Thymus (tissue), 11 donors: ENCODE results near the gene NLRX1. TPM values are rescaled to one million over a fixed set of nuclear protein-coding genes. Genes with fewer than 3 reads are reported as not detected.
"Not testable (repeated sequence)": the region's sequence is repeated elsewhere in the genome, so short reads cannot be mapped to it uniquely, and the experiment has no call there.

Source experiments
- DNase-seq, 9 donors: peaks; one replicate each; pipeline ENCODE4 v3.0.0-alpha.2; 2013; ENCODE audit warnings: low spot score in 9 of 9, low read depth in 6 of 9, missing footprints in 1 of 9
- H3K27ac ChIP-seq, 2 donors: one replicate each; pipeline ENCODE4 v1.5.1; 2013; ENCODE audit warnings: control low read depth in 1 of 2, low read depth in 1 of 2, low read length in 1 of 2, mild to moderate bottlenecking in 1 of 2, moderate library complexity in 1 of 2
- H3K27me3 ChIP-seq, 2 donors: one replicate each; pipeline ENCODE4 v1.5.1; 2013; ENCODE audit warnings: low read length in 1 of 2; ENCODE audit not compliant: control insufficient read depth in 2 of 2, insufficient read depth in 1 of 2
- H3K36me3 ChIP-seq, 2 donors: one replicate each; pipeline ENCODE4 v1.5.1; 2013; ENCODE audit warnings: low read length in 1 of 2, mild to moderate bottlenecking in 1 of 2, moderate library complexity in 1 of 2; ENCODE audit not compliant: control insufficient read depth in 2 of 2, insufficient read depth in 2 of 2
- H3K4me1 ChIP-seq, 2 donors: one replicate each; pipeline ENCODE4 v1.5.1; 2013; ENCODE audit warnings: low read length in 2 of 2; ENCODE audit not compliant: control insufficient read depth in 2 of 2, insufficient read depth in 2 of 2
- H3K4me3 ChIP-seq, 2 donors: one replicate each; pipeline ENCODE4 v1.5.1; 2013; ENCODE audit warnings: low read length in 2 of 2, control low read depth in 1 of 2, mild to moderate bottlenecking in 1 of 2
- H3K9me3 ChIP-seq, 2 donors: one replicate each; pipeline ENCODE4 v1.5.1; 2013; ENCODE audit warnings: low read length in 1 of 2, mild to moderate bottlenecking in 1 of 2; ENCODE audit not compliant: control insufficient read depth in 2 of 2, insufficient read depth in 1 of 2
- WGBS: extraction: QIAGEN DNeasy Blood & Tissue Kit; methylation state at CpG from one replicate; pipeline ENCODE4 v1.1.7; 2013; 5-methylcytosine and 5-hydroxymethylcytosine counted together
- polyA plus RNA-seq: library from polyadenylated mRNA; stranded (reverse); fragments of 200-250 nt; gene quantifications from one replicate; pipeline ENCODE4 v1.2.3, GENCODE V29; 2013
- total RNA-seq: library from RNA; stranded (reverse); fragments of 120-200 nt; gene quantifications from one replicate; pipeline ENCODE4 v1.2.4, GENCODE V29; 2013
- donor health status: healthy.

Gene NLRX1
- total and polyA plus RNA-seq, 2 donors: 5.1 to 6.5 TPM

DNA sequence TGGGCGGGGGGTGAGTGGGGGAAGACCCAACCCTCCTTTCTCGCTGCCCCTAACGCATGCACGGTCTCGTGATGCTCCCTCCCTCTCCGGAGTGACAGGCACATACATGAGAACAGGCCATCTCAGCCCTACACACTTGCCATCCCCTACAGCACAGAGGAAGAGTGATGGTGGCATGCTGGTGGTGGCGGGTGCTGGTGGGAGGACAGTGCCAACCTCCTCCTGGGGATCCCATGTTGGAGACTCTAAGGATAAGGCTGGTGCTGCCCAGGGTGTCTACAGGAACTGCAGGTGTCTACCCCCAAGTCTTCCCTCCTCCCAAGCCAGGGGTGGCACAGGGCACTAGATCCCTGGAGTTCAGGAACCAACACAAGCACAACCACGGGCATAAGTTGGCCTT lies 6.7 kb upstream of the NLRX1 start:
- Histone ChIP-seq H3K27ac (no peak overlapping the region), H3K27me3 (peaks cover 0 to 13% of the 10 kb centered on the region in 2 donors), H3K4me3 (no peak overlapping the region), H3K36me3 (peaks cover 0 to 3% of the 10 kb centered on the region in 2 donors), H3K4me1 (peaks cover 0 to 9% of the 10 kb centered on the region in 2 donors), H3K9me3 (no peaks in the 10 kb centered on the region)
- DNase-seq: no peak
- WGBS: 93% methylated on average over 8 of the region's 8 CpGs

DNA sequence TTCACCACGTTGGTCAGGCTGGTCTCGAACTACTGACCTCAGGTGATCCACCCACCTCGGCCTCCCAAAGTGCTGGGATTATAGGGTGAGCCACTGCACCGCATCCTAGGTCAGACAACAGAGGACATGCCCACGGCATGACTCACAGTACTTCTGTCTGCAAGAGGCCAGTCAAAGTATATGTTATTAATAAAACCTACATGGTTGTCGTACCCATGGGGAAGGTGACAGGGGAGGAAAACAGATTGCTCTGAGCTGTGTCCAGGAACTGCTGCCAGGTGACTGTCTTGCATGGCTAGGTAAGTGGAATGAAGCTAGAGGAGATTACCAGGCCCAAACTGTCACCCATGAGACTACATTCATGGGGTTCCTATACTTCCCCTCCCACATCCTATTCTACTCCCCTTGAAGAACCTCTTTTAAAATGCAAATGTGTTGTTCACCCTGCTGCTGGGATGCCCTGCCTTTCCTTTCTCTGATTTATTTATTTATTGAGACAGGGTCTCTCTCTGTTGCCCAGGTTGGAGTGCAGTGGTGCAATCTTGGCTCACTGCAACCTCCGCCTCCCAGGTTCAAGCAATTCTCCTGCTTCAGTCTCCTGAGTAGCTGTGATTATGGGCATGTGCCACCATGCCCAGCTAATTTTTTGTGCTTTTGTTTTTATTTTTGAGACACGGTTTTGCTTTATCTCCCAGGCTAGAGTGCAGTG lies 2.0 kb upstream of the NLRX1 start:
- Histone ChIP-seq H3K27me3 (peaks cover 0 to 2% of the 10 kb centered on the region in 2 donors), H3K27ac (no peak overlapping the region), H3K9me3 (no peaks in the 10 kb centered on the region), H3K4me3 (no peak overlapping the region), H3K36me3 (no peaks in the 10 kb centered on the region), H3K4me1 (peaks cover 4 to 18% of the 10 kb centered on the region in 2 donors)
- no peak for DNase-seq
- 96% methylated on average over 8 of the region's 8 CpGs for WGBS

DNA sequence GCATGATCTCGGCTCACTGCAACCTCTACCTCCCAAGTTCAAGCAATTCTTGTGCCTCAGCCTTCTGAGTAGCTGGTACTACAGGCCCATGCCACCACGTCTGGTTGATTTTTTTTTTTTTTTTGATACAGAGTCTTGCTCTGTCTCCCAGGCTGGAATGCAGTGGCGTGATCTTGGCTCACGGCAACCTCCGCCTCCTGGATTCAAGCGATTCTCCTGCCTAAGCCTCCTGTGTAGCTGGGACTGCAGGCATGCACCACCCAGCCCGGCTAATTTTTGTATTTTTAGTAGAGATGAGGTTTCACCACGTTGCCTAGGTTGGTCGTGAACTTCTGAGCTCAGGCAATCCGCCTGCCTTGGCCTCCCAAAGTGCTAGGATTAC lies 1.5 kb upstream of the NLRX1 start:
- not testable (repeated sequence) for H3K27me3 ChIP-seq, DNase-seq, H3K36me3 ChIP-seq, H3K27ac ChIP-seq, H3K4me3 ChIP-seq, H3K9me3 ChIP-seq
- H3K4me1 ChIP-seq: peaks cover 4 to 14% of the 10 kb centered on the region in 2 donors
- WGBS: 95% methylated on average over 10 of the region's 10 CpGs

DNA sequence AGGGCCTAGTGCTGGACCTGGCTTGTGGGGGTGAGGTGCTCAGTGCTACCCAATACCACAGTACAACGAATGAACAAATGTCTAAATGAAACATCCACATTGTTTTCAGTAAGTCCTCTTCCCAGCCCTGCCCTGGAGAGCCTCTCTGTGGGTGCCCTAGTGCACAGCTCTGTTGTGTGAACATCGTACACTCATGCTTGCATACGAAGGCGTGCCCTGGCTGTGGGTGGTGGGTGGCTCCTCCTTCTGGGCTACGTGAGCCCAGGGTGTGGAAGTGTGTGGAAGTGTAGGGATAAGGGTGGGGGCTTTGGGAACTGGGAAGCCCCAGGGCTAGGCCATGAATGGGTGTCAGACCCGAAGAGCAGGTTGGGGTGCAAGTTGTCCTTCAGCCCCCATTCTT lies 592 bp upstream of the NLRX1 start:
- DNase-seq: no peak
- H3K4me1 ChIP-seq: peaks cover 4 to 14% of the 10 kb centered on the region in 2 donors
- H3K4me3 ChIP-seq: peak overlapping the region in 1 of 2 donors; percentile 72
- WGBS: 89% methylated on average over 6 of the region's 6 CpGs
- H3K9me3 ChIP-seq: no peaks in the 10 kb centered on the region
- H3K27me3 ChIP-seq: no peaks in the 10 kb centered on the region
- H3K27ac ChIP-seq: no peak overlapping the region
- no peaks in the 10 kb centered on the region for H3K36me3 ChIP-seq

- 25% methylated on average over 15 of the region's 15 CpGs for WGBS
- peaks cover 4 to 14% of the 10 kb centered on the region in 2 donors for H3K4me1 ChIP-seq
- H3K27me3 ChIP-seq: no peaks in the 10 kb centered on the region
- peaks cover 3 to 9% of the 10 kb centered on the region in 2 donors for H3K36me3 ChIP-seq
- H3K4me3 ChIP-seq: peak overlapping the region; percentile 64 to 72
- H3K27ac ChIP-seq: peak overlapping the region; percentile 33 to 37
- no peaks in the 10 kb centered on the region for H3K9me3 ChIP-seq
- DNase-seq: peak in 2 of 9 donors; percentile 37 to 58
Observed at GRCh38 chr11:119169282-119169719, 776 bp downstream of the NLRX1 start.

DNA sequence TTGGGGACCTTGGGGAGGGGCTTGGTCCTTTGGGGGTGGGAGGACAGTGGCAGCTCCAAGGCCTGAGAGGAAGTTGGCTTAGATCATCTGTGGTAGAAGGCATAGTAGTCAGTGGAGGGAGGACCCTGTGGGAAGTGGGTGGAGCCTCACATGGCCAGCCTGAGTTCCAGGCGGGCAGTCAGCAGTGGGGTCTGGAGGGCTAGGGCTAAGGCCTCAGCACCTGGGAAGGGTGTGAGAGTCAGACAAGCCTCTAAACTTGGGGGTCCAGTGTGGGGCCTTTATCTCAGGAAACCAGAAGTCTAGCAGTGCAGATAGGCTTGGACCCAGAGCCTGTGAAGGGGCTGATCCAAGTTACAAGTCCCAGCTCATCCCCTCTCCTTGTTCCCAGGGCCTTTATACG lies 4.0 kb downstream of the NLRX1 start:
- Histone ChIP-seq H3K4me1 (peaks cover 4 to 21% of the 10 kb centered on the region in 2 donors), H3K4me3 (no peak overlapping the region), H3K36me3 (peaks cover 15 to 22% of the 10 kb centered on the region in 2 donors), H3K27me3 (no peaks in the 10 kb centered on the region), H3K27ac (no peak overlapping the region), H3K9me3 (no peaks in the 10 kb centered on the region)
- no peak for DNase-seq
- WGBS: 91% methylated on average over 2 of the region's 2 CpGs

DNA sequence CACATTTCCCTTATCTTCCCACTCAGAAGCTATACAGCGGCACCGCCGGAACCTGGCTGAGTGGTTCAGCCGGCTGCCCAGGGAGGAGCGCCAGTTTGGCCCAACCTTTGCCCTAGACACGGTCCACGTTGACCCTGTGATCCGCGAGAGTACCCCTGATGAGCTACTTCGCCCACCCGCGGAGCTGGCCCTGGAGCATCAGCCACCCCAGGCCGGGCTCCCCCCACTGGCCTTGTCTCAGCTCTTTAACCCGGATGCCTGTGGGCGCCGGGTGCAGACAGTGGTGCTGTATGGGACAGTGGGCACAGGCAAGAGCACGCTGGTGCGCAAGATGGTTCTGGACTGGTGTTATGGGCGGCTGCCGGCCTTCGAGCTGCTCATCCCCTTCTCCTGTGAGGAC lies 4.9 kb downstream of the NLRX1 start:
- H3K4me3 ChIP-seq: no peak overlapping the region
- peaks cover 11 to 24% of the 10 kb centered on the region in 2 donors for H3K4me1 ChIP-seq
- H3K36me3 ChIP-seq: peaks cover 15 to 22% of the 10 kb centered on the region in 2 donors
- 98% methylated on average over 21 of the region's 21 CpGs for WGBS
- no peaks in the 10 kb centered on the region for H3K27me3 ChIP-seq
- no peak for DNase-seq
- no peak overlapping the region for H3K27ac ChIP-seq
- peaks cover 0 to 4% of the 10 kb centered on the region in 2 donors for H3K9me3 ChIP-seq

DNA sequence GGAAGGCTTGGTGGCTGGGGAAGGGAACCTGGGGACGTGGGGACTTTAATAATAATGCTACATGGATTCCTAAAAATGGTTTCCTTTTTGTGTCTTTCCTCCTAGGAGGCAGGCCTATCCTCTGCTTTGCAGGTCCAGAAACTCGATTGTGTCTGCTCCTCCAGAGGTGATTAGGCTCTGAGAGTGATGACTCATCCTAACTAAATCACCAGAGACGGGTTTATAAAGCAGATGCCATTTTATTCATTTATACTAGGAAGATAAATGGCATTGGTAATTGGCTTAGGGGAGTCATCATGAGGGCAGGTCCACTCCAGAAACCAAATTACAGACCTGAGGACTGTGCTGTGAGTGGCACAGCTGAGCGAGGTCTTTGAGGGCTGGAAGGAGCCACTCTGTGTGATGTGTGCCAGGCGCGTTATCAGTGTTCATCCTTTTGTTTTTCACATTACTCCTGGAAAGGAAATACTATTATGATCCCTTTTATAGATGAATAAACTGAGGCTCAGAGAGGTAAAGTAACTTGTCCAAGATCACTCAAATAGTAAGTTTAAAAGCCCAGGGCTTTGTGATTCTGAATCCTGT lies 7.1 kb downstream of the NLRX1 start:
- Histone ChIP-seq H3K27me3 (no peaks in the 10 kb centered on the region), H3K4me1 (peaks cover 7 to 21% of the 10 kb centered on the region in 2 donors), H3K36me3 (peaks cover 15 to 28% of the 10 kb centered on the region in 2 donors), H3K9me3 (peaks cover 0 to 4% of the 10 kb centered on the region in 2 donors), H3K4me3 (no peak overlapping the region), H3K27ac (no peak overlapping the region)
- DNase-seq: no peak
- 94% methylated on average over 6 of the region's 6 CpGs for WGBS

GRCh38 chr11:119178166-119178680 lies 9.7 kb downstream of the NLRX1 start:
- DNase-seq: peak in 2 of 9 donors; percentile 25 to 46
- H3K9me3 ChIP-seq: peaks cover 0 to 4% of the 10 kb centered on the region in 2 donors
- 79% methylated on average over 4 of the region's 4 CpGs for WGBS
- H3K27ac ChIP-seq: peak overlapping the region in 1 of 2 donors; percentile 87
- H3K36me3 ChIP-seq: peaks cover 15 to 42% of the 10 kb centered on the region in 2 donors
- H3K4me1 ChIP-seq: peaks cover 7 to 21% of the 10 kb centered on the region in 2 donors
- no peak overlapping the region for H3K4me3 ChIP-seq
- no peaks in the 10 kb centered on the region for H3K27me3 ChIP-seq
